SK-N-SH (cell line): ENCODE data around the gene RAD23B.

Experiments used
- CTCF ChIP-seq: fragments of 200-600 bp; sonication (generic); IDR thresholded peaks from 2 replicates; pipeline ENCODE4 v1.6.1; 2017; ENCODE audit warnings: antibody characterized with exemption, mild to moderate bottlenecking, moderate library complexity
- MAX ChIP-seq: IDR thresholded peaks from 2 replicates; pipeline ENCODE4 v1.4.0; 2012; ENCODE audit warnings: low read depth
- RAD21 ChIP-seq: IDR thresholded peaks from 2 replicates; pipeline ENCODE4 v1.6.1; 2012; ENCODE audit warnings: mild to moderate bottlenecking, low read length
- RFX5 ChIP-seq: IDR thresholded peaks from 2 replicates; pipeline ENCODE4 v1.6.1; 2012; ENCODE audit warnings: mild to moderate bottlenecking, improper control_type of control experiment, low read length
- SIN3A ChIP-seq: IDR thresholded peaks from 2 replicates; pipeline ENCODE4 v1.6.1; 2012; ENCODE audit warnings: low read depth, mild to moderate bottlenecking, low read length, moderate library complexity, borderline replicate concordance
- TAF1 ChIP-seq: IDR thresholded peaks from 2 replicates; pipeline ENCODE4 v1.6.1; 2012; ENCODE audit warnings: low read depth, mild to moderate bottlenecking, low read length, moderate library complexity, borderline replicate concordance
- USF1 ChIP-seq: IDR thresholded peaks from 2 replicates; pipeline ENCODE4 v1.4.0; 2012; ENCODE audit warnings: low read depth, borderline replicate concordance
- YY1 ChIP-seq: IDR thresholded peaks from 2 replicates; pipeline ENCODE4 v1.4.0; 2012; ENCODE audit warnings: low read depth, mild to moderate bottlenecking
- TF ChIP-seq, protein P1 (sequence below): IDR thresholded peaks from 2 replicates; pipeline ENCODE4 v1.6.1; 2012; ENCODE audit warnings: mild to moderate bottlenecking, low read depth, low read length, moderate library complexity

- TF ChIP-seq CTCF (no peak), SIN3A (no peak), RFX5 (no peak), RAD21 (no peak), YY1 (no peak), USF1 (no peak), TAF1 (no peak), MAX (no peak)
- TF ChIP-seq, protein P1, sequence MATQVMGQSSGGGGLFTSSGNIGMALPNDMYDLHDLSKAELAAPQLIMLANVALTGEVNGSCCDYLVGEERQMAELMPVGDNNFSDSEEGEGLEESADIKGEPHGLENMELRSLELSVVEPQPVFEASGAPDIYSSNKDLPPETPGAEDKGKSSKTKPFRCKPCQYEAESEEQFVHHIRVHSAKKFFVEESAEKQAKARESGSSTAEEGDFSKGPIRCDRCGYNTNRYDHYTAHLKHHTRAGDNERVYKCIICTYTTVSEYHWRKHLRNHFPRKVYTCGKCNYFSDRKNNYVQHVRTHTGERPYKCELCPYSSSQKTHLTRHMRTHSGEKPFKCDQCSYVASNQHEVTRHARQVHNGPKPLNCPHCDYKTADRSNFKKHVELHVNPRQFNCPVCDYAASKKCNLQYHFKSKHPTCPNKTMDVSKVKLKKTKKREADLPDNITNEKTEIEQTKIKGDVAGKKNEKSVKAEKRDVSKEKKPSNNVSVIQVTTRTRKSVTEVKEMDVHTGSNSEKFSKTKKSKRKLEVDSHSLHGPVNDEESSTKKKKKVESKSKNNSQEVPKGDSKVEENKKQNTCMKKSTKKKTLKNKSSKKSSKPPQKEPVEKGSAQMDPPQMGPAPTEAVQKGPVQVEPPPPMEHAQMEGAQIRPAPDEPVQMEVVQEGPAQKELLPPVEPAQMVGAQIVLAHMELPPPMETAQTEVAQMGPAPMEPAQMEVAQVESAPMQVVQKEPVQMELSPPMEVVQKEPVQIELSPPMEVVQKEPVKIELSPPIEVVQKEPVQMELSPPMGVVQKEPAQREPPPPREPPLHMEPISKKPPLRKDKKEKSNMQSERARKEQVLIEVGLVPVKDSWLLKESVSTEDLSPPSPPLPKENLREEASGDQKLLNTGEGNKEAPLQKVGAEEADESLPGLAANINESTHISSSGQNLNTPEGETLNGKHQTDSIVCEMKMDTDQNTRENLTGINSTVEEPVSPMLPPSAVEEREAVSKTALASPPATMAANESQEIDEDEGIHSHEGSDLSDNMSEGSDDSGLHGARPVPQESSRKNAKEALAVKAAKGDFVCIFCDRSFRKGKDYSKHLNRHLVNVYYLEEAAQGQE, result no peak
Observed at GRCh38 chr9:107373809-107374208, 90.7 kb downstream of the RAD23B start.
